Effector memory CD4-positive, alpha-beta T cell (primary cell): Measurements from ENCODE around the gene CITED1.

Experiments
- DNase-seq, 3 donors: peaks; one replicate each; pipeline ENCODE4 v3.0.0-alpha.2; 2020
- H3K27ac ChIP-seq: 2 replicates; pipeline ENCODE4 v1.7.0; 2013; ENCODE audit warnings: mild to moderate bottlenecking, low read length, moderate library complexity; ENCODE audit not compliant: insufficient read depth, poor library complexity, severe bottlenecking
- H3K27me3 ChIP-seq: replicated peaks from 2 replicates; pipeline ENCODE4 v1.7.0; 2013; ENCODE audit warnings: mild to moderate bottlenecking, low read length; ENCODE audit not compliant: insufficient read depth, control insufficient read depth, poor library complexity, severe bottlenecking
- H3K36me3 ChIP-seq: 2 replicates; pipeline ENCODE4 v1.7.0; 2013; ENCODE audit warnings: mild to moderate bottlenecking, low read length, moderate library complexity; ENCODE audit not compliant: control insufficient read depth, insufficient read depth
- H3K4me1 ChIP-seq: 2 replicates; pipeline ENCODE4 v1.7.0; 2013; ENCODE audit warnings: low read length, mild to moderate bottlenecking; ENCODE audit not compliant: control insufficient read depth, insufficient read depth, poor library complexity, severe bottlenecking
- H3K4me3 ChIP-seq: 2 replicates; pipeline ENCODE4 v1.7.0; 2013; ENCODE audit warnings: low read length, low read depth, mild to moderate bottlenecking; ENCODE audit not compliant: insufficient read depth, poor library complexity, severe bottlenecking
- H3K9me3 ChIP-seq: 2 replicates; pipeline ENCODE4 v1.7.0; 2013; ENCODE audit warnings: mild to moderate bottlenecking, low read length, moderate library complexity; ENCODE audit not compliant: control insufficient read depth
- total RNA-seq, 3 donors: gene quantifications; one replicate each; lab custom pipeline; 2026; lab: John Stamatoyannopoulos, UW

CITED1 gene
- total RNA-seq = 0 reads per million in 3 donors

- no peaks in the 10 kb centered on the region for H3K36me3 ChIP-seq
- H3K4me3 ChIP-seq = peak within 1 kb of the TSS; percentile 56
- H3K9me3 ChIP-seq = no peaks in the 10 kb centered on the region
- H3K27ac ChIP-seq = no peak within 1 kb of the TSS
- H3K4me1 ChIP-seq = peaks cover 28% of the 10 kb centered on the region
- H3K27me3 ChIP-seq = peaks cover 60% of the 10 kb centered on the region
- peak in 1 of 3 donors; percentile 5 for DNase-seq
Measured at GRCh38 chrX:72305286-72306084, at the start of gene CITED1. CITED1 (minus strand) TSS chrX:72305914; CDS start chrX:72302869, 3,045 bp downstream.

- Histone ChIP-seq H3K4me3 (no peak overlapping the region), H3K27ac (no peak overlapping the region), H3K27me3 (no peaks in the 10 kb centered on the region), H3K9me3 (no peaks in the 10 kb centered on the region), H3K4me1 (no peaks in the 10 kb centered on the region), H3K36me3 (peaks cover 4% of the 10 kb centered on the region)
- DNase-seq = no peak
Measured at GRCh38 chrX:72352786-72353185, 47.1 kb upstream of the CITED1 start.

- no peak overlapping the region for H3K4me3 ChIP-seq
- H3K36me3 ChIP-seq = peaks cover 4% of the 10 kb centered on the region
- no peaks in the 10 kb centered on the region for H3K4me1 ChIP-seq
- no peak overlapping the region for H3K27ac ChIP-seq
- H3K27me3 ChIP-seq = no peaks in the 10 kb centered on the region
- DNase-seq = no peak
- no peaks in the 10 kb centered on the region for H3K9me3 ChIP-seq
Measured at GRCh38 chrX:72351606-72352334, 46.1 kb upstream of the CITED1 start.

GRCh38 chrX:72349190-72349589, 43.5 kb upstream of the CITED1 start:
- no peak overlapping the region for H3K4me3 ChIP-seq
- H3K27me3 ChIP-seq = no peaks in the 10 kb centered on the region
- peaks cover 4% of the 10 kb centered on the region for H3K36me3 ChIP-seq
- H3K27ac ChIP-seq = no peak overlapping the region
- no peak for DNase-seq
- H3K9me3 ChIP-seq = no peaks in the 10 kb centered on the region
- H3K4me1 ChIP-seq = no peaks in the 10 kb centered on the region

- H3K36me3 ChIP-seq = peaks cover 4% of the 10 kb centered on the region
- H3K27me3 ChIP-seq = no peaks in the 10 kb centered on the region
- DNase-seq = no peak
- no peak overlapping the region for H3K27ac ChIP-seq
- H3K4me1 ChIP-seq = no peaks in the 10 kb centered on the region
- no peaks in the 10 kb centered on the region for H3K9me3 ChIP-seq
- H3K4me3 ChIP-seq = no peak overlapping the region
Measured at GRCh38 chrX:72348247-72348979, 42.7 kb upstream of the CITED1 start.

GRCh38 chrX:72347366-72347765, 41.7 kb upstream of the CITED1 start:
- no peaks in the 10 kb centered on the region for H3K9me3 ChIP-seq
- no peak overlapping the region for H3K4me3 ChIP-seq
- DNase-seq = no peak
- no peaks in the 10 kb centered on the region for H3K27me3 ChIP-seq
- H3K27ac ChIP-seq = no peak overlapping the region
- H3K4me1 ChIP-seq = no peaks in the 10 kb centered on the region
- peaks cover 4% of the 10 kb centered on the region for H3K36me3 ChIP-seq

- no peak for DNase-seq
- H3K27ac ChIP-seq = no peak overlapping the region
- no peaks in the 10 kb centered on the region for H3K4me1 ChIP-seq
- H3K9me3 ChIP-seq = no peaks in the 10 kb centered on the region
- H3K4me3 ChIP-seq = no peak overlapping the region
- H3K36me3 ChIP-seq = peaks cover 4% of the 10 kb centered on the region
- no peaks in the 10 kb centered on the region for H3K27me3 ChIP-seq
Measured at GRCh38 chrX:72346302-72346949, 40.7 kb upstream of the CITED1 start.

- Histone ChIP-seq H3K4me3 (no peak overlapping the region), H3K9me3 (no peaks in the 10 kb centered on the region), H3K36me3 (no peaks in the 10 kb centered on the region), H3K27ac (no peak overlapping the region), H3K4me1 (no peaks in the 10 kb centered on the region), H3K27me3 (no peaks in the 10 kb centered on the region)
- no peak for DNase-seq
Measured at GRCh38 chrX:72340626-72341025, 34.9 kb upstream of the CITED1 start.

- Histone ChIP-seq H3K4me1 (no peaks in the 10 kb centered on the region), H3K27ac (no peak overlapping the region), H3K4me3 (no peak overlapping the region), H3K27me3 (no peaks in the 10 kb centered on the region), H3K9me3 (no peaks in the 10 kb centered on the region), H3K36me3 (no peaks in the 10 kb centered on the region)
- no peak for DNase-seq
Measured at GRCh38 chrX:72340041-72340440, 34.3 kb upstream of the CITED1 start.
